Esophagus muscularis mucosa (tissue), 4 donors: ENCODE results near the gene HK3.

Experiments used
- EP300 ChIP-seq: sonication (generic); formaldehyde crosslinking; IDR thresholded peaks from one replicate; pipeline ENCODE4 v1.6.1; 2017; ENCODE audit warnings: antibody characterized with exemption
- POLR2A ChIP-seq: fragments of 450-650 bp; IDR thresholded peaks from one replicate; pipeline ENCODE4 v1.6.1; 2017; ENCODE audit warnings: antibody characterized with exemption, moderate library complexity, mild to moderate bottlenecking, low read depth
- TF ChIP-seq, protein P1 (sequence below), 3 experiments: fragments of 200-600 bp in 2 of 3; fragments of 450-650 bp in 1 of 3; sonication (generic) in 2 of 3; IDR thresholded peaks; one replicate each; pipeline ENCODE4 v1.5.1; 2017 to 2019; ENCODE audit warnings: antibody characterized with exemption in 3 of 3, mild to moderate bottlenecking in 2 of 3, moderate library complexity in 1 of 3

DNA sequence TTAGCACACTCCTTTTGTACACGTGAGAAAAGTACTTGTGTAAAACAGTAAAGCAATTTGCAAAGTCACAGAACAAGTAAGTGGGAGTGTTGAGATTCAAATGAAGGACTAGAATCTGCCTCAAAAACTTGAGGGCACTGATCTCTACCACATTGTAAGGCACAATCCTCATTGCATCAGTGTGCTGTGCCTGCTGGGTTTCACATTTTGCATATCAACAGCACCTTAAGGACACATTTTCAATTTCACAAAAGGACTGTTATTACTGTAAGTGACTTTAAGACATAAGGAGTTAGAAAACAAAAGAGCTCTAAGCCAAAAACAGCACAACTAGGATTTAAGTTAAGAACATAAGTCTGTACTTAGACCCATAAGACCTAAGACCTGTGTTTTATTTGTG, 44.7 kb upstream of the HK3 start:
- TF ChIP-seq, protein P1, sequence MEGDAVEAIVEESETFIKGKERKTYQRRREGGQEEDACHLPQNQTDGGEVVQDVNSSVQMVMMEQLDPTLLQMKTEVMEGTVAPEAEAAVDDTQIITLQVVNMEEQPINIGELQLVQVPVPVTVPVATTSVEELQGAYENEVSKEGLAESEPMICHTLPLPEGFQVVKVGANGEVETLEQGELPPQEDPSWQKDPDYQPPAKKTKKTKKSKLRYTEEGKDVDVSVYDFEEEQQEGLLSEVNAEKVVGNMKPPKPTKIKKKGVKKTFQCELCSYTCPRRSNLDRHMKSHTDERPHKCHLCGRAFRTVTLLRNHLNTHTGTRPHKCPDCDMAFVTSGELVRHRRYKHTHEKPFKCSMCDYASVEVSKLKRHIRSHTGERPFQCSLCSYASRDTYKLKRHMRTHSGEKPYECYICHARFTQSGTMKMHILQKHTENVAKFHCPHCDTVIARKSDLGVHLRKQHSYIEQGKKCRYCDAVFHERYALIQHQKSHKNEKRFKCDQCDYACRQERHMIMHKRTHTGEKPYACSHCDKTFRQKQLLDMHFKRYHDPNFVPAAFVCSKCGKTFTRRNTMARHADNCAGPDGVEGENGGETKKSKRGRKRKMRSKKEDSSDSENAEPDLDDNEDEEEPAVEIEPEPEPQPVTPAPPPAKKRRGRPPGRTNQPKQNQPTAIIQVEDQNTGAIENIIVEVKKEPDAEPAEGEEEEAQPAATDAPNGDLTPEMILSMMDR (IDR thresholded peaks at IDR 0.05): no peak
- no peak for TF ChIP-seq EP300
- TF ChIP-seq POLR2A: no peak
